GM06990 (cell line): ENCODE results near the gene SZRD1.

ENCODE experiments used
- DNase-seq: peaks from one replicate; pipeline ENCODE4 v3.0.0-alpha.2; 2011; ENCODE audit not compliant: insufficient read length; ENCODE audit errors: extremely low read depth
- H3K27me3 ChIP-seq: replicated peaks from 2 replicates; pipeline ENCODE4 v1.6.0; 2011; ENCODE audit warnings: low read length; ENCODE audit not compliant: control insufficient read depth, insufficient read depth
- H3K36me3 ChIP-seq: 2 replicates; pipeline ENCODE4 v1.5.1; 2011; ENCODE audit warnings: low read length; ENCODE audit not compliant: control insufficient read depth, insufficient read depth
- H3K4me3 ChIP-seq: replicated peaks from 2 replicates; pipeline ENCODE4 v1.5.1; 2011; ENCODE audit warnings: low read depth, mild to moderate bottlenecking, control low read depth, low read length
- TF ChIP-seq, protein P1 (sequence below): IDR thresholded peaks from 2 replicates; pipeline ENCODE4 v1.5.1; 2011; ENCODE audit warnings: low read length, control low read depth, mild to moderate bottlenecking, inconsistent platforms; ENCODE audit not compliant: insufficient read depth, poor library complexity, severe bottlenecking

Gene SZRD1

DNA sequence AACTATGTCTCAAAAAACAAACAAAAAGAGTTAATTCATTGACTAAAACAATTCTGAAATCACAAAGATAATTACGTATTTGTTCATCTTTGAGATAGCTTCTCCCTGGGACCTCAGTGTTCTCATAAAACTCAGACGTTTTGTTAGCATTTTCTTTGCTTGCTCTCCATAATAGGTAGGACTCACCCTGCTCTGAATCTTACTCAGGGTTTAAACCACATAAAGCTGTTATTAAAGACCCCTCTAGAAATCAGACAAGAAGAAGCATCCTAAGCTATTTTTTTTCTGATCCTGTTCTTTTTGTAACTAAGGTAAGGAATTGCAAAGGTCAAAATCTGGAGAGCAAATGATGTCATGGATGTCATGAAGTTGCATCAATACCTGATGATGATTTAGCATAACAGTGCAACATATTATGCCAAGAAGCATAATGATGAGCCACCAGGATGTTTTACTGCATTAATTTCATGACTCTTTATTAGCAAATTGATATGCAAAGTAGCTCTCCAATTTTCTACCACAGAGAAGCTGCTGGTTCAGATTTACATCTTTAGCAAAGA is 17.1 kb upstream of the SZRD1 start:
- no peak overlapping the region; the same call in 1 of the 2 replicates for H3K4me3 ChIP-seq
- no peaks in the 10 kb centered on the region for H3K36me3 ChIP-seq
- no peak for DNase-seq
- no peaks in the 10 kb centered on the region for H3K27me3 ChIP-seq
- TF ChIP-seq, protein P1, sequence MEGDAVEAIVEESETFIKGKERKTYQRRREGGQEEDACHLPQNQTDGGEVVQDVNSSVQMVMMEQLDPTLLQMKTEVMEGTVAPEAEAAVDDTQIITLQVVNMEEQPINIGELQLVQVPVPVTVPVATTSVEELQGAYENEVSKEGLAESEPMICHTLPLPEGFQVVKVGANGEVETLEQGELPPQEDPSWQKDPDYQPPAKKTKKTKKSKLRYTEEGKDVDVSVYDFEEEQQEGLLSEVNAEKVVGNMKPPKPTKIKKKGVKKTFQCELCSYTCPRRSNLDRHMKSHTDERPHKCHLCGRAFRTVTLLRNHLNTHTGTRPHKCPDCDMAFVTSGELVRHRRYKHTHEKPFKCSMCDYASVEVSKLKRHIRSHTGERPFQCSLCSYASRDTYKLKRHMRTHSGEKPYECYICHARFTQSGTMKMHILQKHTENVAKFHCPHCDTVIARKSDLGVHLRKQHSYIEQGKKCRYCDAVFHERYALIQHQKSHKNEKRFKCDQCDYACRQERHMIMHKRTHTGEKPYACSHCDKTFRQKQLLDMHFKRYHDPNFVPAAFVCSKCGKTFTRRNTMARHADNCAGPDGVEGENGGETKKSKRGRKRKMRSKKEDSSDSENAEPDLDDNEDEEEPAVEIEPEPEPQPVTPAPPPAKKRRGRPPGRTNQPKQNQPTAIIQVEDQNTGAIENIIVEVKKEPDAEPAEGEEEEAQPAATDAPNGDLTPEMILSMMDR = no peak

DNA sequence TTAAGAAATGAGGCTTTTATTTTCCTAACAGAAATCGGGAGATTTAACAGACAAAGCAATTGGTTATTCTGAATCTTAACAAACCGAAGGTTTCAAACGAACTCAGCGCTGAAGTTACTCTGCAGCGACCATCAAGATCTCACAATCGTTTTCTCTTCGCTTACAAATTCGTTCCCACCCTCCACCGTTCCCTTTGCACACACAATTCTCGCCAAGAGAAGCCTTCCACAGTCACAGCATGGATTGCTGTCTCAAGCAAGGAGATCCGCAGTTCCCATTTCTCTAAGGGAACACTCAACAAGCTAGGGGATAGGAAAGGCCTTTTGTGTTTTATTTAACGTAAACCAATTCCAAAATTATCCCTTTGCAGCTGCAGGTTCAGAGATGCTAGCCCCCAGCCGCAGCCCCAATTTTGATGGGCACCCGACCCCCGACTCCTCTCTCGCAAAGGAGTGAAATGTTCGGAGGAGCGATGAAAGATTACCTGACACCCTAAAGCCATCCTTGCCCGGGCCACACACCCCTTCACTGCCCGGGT is 15.5 kb upstream of the SZRD1 start:
- Histone ChIP-seq H3K4me3 (peak overlapping the region; percentile 95), H3K36me3 (no peaks in the 10 kb centered on the region), H3K27me3 (no peaks in the 10 kb centered on the region)
- no peak for DNase-seq
- TF ChIP-seq, protein P1 = no peak

DNA sequence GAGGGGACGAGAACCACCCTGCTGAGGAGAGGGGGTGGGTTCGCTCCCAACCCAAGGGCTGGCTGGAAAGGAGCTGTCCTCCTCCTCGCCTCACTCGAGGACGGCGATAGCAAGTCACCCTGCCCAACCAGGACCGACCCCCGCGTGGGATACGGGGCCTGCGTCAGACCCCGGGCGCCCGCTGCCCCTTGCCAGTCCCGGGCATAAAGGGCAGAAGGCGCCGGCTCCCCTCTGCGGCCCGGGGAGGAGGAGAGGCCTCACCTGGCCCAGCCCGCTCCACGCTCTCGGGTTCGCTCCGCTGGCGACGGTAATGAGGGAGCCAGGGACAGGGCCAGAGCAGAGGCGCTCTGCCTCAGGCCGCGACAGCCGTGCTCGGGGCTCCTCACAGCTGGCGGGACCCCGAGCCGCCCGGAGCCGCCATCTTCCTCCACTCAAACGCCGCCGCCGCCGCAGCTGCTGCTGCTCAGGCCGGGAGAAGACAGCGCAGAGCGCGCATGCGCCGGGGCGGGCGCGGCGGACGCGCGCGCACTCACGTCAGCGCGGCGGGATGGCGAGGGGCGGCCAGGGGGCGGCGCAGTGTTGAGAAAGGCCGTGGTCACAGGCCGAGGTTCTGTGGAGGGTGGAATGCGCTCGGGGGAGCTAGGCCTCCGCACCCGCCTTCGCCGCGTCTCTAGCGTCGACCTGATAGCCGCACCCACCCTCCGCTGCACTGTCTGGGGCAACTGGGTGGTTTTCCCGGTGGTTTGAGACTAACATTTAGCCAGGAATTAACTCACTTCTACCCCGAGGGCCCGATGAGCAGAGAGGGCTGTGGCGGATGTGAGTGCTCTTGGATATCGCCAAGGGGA is 14.8 kb upstream of the SZRD1 start, which contains the start of gene FBXO42:
Gene FBXO42, minus strand, starts transcription at position 487 of the 848 bp plus-strand sequence. CDS start 37,062 bp downstream, outside the sequence.
- TF ChIP-seq, protein P1 = peak; percentile 42
- H3K36me3 ChIP-seq = no peaks in the 10 kb centered on the region
- H3K27me3 ChIP-seq = no peaks in the 10 kb centered on the region
- peak within 1 kb of the TSS; percentile 95 for H3K4me3 ChIP-seq
- DNase-seq = peak; percentile 98

DNA sequence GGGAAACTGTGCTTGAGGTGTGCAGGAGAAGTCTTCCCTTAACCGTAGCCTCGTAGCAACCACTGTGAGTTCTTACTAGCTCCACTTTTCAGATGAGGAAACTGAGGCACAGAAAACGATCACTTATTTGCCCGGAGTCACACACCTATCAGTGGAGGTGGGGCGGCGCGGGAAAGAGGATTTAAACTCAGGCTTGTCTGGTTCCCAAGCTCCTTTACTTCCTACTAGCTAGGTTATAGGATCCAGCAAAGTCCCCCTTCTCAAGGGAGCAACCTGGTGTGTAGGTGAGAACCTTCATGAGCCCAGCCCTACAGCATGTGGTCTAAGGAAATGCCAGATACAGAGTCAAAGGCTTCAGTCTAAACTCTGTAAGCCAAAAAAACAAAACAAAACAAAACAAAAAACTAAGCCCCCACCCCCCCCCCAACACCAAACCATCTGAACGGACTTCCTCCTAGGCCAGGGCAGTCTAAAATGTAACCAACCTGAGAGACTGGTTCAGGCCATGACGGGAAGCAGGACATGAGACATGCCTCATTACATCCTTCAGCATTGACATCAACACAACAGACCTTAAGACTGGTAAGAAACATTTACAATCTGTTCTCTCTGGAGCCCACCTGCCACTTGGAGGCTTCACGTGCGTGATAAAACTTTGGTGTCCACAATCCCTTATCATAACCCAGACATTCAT is 14.1 kb upstream of the SZRD1 start:
- no peak for DNase-seq
- TF ChIP-seq, protein P1 = no peak
- no peaks in the 10 kb centered on the region for H3K36me3 ChIP-seq
- H3K4me3 ChIP-seq = peak overlapping the region; percentile 68
- no peaks in the 10 kb centered on the region for H3K27me3 ChIP-seq

DNA sequence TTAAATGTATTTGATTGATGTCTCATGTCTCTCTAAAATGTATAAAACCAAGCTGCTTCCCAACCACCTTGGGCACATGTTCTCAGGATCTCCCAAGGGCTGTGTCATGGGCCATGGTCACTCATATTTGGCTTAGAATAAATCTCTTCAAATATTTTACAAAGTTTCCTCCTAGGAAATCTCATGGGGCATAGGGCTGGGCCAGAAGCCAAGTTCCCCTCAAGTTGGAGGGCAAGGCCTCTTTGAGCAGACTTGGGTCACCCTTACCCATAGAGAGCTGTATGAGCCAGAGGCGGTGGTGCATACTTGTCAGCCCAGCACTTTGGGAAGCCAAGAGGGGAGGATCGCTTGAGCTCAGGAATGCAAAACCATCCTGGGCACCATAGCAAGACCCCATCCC is 12.4 kb upstream of the SZRD1 start:
- H3K27me3 ChIP-seq = no peaks in the 10 kb centered on the region
- no peak overlapping the region for H3K4me3 ChIP-seq
- TF ChIP-seq, protein P1 = no peak
- no peaks in the 10 kb centered on the region for H3K36me3 ChIP-seq
- no peak for DNase-seq
